Brain pericyte (primary cell): Measurements from ENCODE around the gene ST8SIA5.
"Not testable (repeated sequence)": the region's sequence is repeated elsewhere in the genome, so short reads cannot be mapped to it uniquely, and the experiment has no call there.

Source experiments
- DNase-seq: peaks from one replicate; pipeline ENCODE4 v3.0.0-alpha.2; 2012; ENCODE audit warnings: low read depth, low spot score

The ST8SIA5 gene

GRCh38 chr18:46756559-46757201 is at the start of gene ST8SIA5:
ST8SIA5 (minus strand) TSS chr18:46757053; CDS start chr18:46756508, 545 bp downstream.
- no peak for DNase-seq

GRCh38 chr18:46795945-46796344 is 39.1 kb upstream of the ST8SIA5 start:
- DNase-seq: not testable (repeated sequence)

- DNase-seq: no peak
These were observed 37.8 kb upstream of the ST8SIA5 start for GRCh38 chr18:46794607-46795006.

- DNase-seq: no peak
These were observed 36.7 kb upstream of the ST8SIA5 start for GRCh38 chr18:46793565-46793964.

GRCh38 chr18:46789088-46789487 is 32.2 kb upstream of the ST8SIA5 start:
- DNase-seq: no peak

- no peak for DNase-seq
These were observed 30.8 kb upstream of the ST8SIA5 start for GRCh38 chr18:46787674-46788073.

GRCh38 chr18:46772357-46772756 is 15.5 kb upstream of the ST8SIA5 start:
- no peak for DNase-seq

GRCh38 chr18:46771141-46771540 is 14.3 kb upstream of the ST8SIA5 start:
- no peak for DNase-seq

GRCh38 chr18:46770708-46771107 is 13.9 kb upstream of the ST8SIA5 start:
- DNase-seq: no peak

- no peak for DNase-seq
These were observed 11.5 kb upstream of the ST8SIA5 start for GRCh38 chr18:46768166-46768921.

GRCh38 chr18:46767217-46767616 is 10.4 kb upstream of the ST8SIA5 start:
- DNase-seq: no peak

GRCh38 chr18:46764586-46764985 is 7.7 kb upstream of the ST8SIA5 start:
- no peak for DNase-seq

- DNase-seq: no peak
These were observed 4.4 kb upstream of the ST8SIA5 start for GRCh38 chr18:46761059-46761769.

- DNase-seq: no peak
These were observed 3.0 kb upstream of the ST8SIA5 start for GRCh38 chr18:46759890-46760289.

- no peak for DNase-seq
These were observed 761 bp downstream of the ST8SIA5 start for GRCh38 chr18:46756025-46756558.

- DNase-seq: no peak
These were observed 1.4 kb downstream of the ST8SIA5 start for GRCh38 chr18:46755315-46756024.

- DNase-seq: no peak
These were observed 2.1 kb downstream of the ST8SIA5 start for GRCh38 chr18:46754661-46755292.

- no peak for DNase-seq
These were observed 2.7 kb downstream of the ST8SIA5 start for GRCh38 chr18:46754188-46754587.

GRCh38 chr18:46751882-46752281 is 5.0 kb downstream of the ST8SIA5 start:
- DNase-seq: no peak

GRCh38 chr18:46750626-46751025 is 6.2 kb downstream of the ST8SIA5 start:
- no peak for DNase-seq

GRCh38 chr18:46748466-46748865 is 8.4 kb downstream of the ST8SIA5 start:
- no peak for DNase-seq
